KBM-7 (cell line): ENCODE measurements around the gene OR2T10.
"Not testable (repeated sequence)": the region's sequence is repeated elsewhere in the genome, so short reads cannot be mapped to it uniquely, and the experiment has no call there.

ENCODE experiments used
- DNase-seq: peaks from one replicate; pipeline ENCODE4 v3.0.0-alpha.2; 2015
- in situ Hi-C: fragments of 300-500 bp; cut with MboI; formaldehyde crosslinking; loops from 2 replicates; pipeline ENCODE4 v1.14.3; 2020; ENCODE audit warnings: low sequenced_read_pairs, low pct_unique_long_range_greater_than_20kb, mixed read lengths

OR2T10 gene

GRCh38 chr1:248597589-248597988 is at the start of gene OR2T10:
Gene OR2T10, minus strand, starts transcription at chr1:248597700. Its CDS starts 3,932 bp downstream, at chr1:248593768.
- DNase-seq: no peak

GRCh38 chr1:248645178-248645577 is 47.7 kb upstream of the OR2T10 start, which contains the start of gene OR2T35:
Gene OR2T35, minus strand, starts transcription at chr1:248645278. Its CDS starts 6,020 bp downstream, at chr1:248639258.
- DNase-seq: not testable (repeated sequence)
- in situ Hi-C loops: loop anchor here (5.0 kb wide), 1 partner anchor 203 kb away; no protein-coding TSS in a partner anchor

More at GRCh38 chr1:248597589-248597988, at the start of gene OR2T10:
- in situ Hi-C loops: no loop called here

- in situ Hi-C loops: not testable (repeated sequence)
Observed at GRCh38 chr1:248642971-248643651, 45.6 kb upstream of the OR2T10 start.

GRCh38 chr1:248641583-248641982 is 44.1 kb upstream of the OR2T10 start:
- in situ Hi-C loops, DNase-seq: not testable (repeated sequence)

More at GRCh38 chr1:248642971-248643651, 45.6 kb upstream of the OR2T10 start:
- not testable (repeated sequence) for DNase-seq

- in situ Hi-C loops, DNase-seq: not testable (repeated sequence)
Observed at GRCh38 chr1:248640906-248641305, 43.4 kb upstream of the OR2T10 start.

- in situ Hi-C loops: not testable (repeated sequence)
Observed at GRCh38 chr1:248639652-248640051, 42.2 kb upstream of the OR2T10 start.

GRCh38 chr1:248636612-248637011 is 39.1 kb upstream of the OR2T10 start:
- in situ Hi-C loops, DNase-seq: not testable (repeated sequence)

More at GRCh38 chr1:248639652-248640051, 42.2 kb upstream of the OR2T10 start:
- not testable (repeated sequence) for DNase-seq

GRCh38 chr1:248634991-248635390 is 37.5 kb upstream of the OR2T10 start, which contains the start of gene OR2T11:
Gene OR2T11, minus strand, starts transcription at chr1:248635091. Its CDS starts 7,963 bp downstream, at chr1:248627128.
- in situ Hi-C loops, DNase-seq: not testable (repeated sequence)

- no peak for DNase-seq
- in situ Hi-C loops: no loop called here
Observed at GRCh38 chr1:248631354-248632008, 34.0 kb upstream of the OR2T10 start.

GRCh38 chr1:248630551-248630950 is 33.1 kb upstream of the OR2T10 start:
- in situ Hi-C loops: no loop called here
- DNase-seq: no peak

- no peak for DNase-seq
- in situ Hi-C loops: no loop called here
Observed at GRCh38 chr1:248627971-248628844, 30.7 kb upstream of the OR2T10 start.

- no peak for DNase-seq
- in situ Hi-C loops: no loop called here
Observed at GRCh38 chr1:248625971-248626370, 28.5 kb upstream of the OR2T10 start.

GRCh38 chr1:248625166-248625565 is 27.7 kb upstream of the OR2T10 start:
- in situ Hi-C loops: no loop called here
- no peak for DNase-seq

- in situ Hi-C loops: no loop called here
- peak; percentile 37 for DNase-seq
Observed at GRCh38 chr1:248622570-248623001, 25.1 kb upstream of the OR2T10 start.

GRCh38 chr1:248621770-248622169 is 24.3 kb upstream of the OR2T10 start:
- in situ Hi-C loops: no loop called here
- no peak for DNase-seq

- in situ Hi-C loops: no loop called here
- DNase-seq: no peak
Observed at GRCh38 chr1:248618878-248619277, 21.4 kb upstream of the OR2T10 start.

- DNase-seq: no peak
- in situ Hi-C loops: no loop called here
Observed at GRCh38 chr1:248618119-248618518, 20.6 kb upstream of the OR2T10 start.

- DNase-seq: no peak
- in situ Hi-C loops: no loop called here
Observed at GRCh38 chr1:248613742-248614141, 16.2 kb upstream of the OR2T10 start.

- in situ Hi-C loops: no loop called here
- DNase-seq: no peak
Observed at GRCh38 chr1:248611883-248612414, 14.4 kb upstream of the OR2T10 start.
